Right atrium auricular region (tissue), 2 donors: Measurements from ENCODE around the gene TSC22D4. TPM values are rescaled to one million over a fixed set of nuclear protein-coding genes. Genes with fewer than 3 reads are reported as not detected.
A peak's percentile ranks its signal among the peaks of the same experiment; 100 is the strongest.

Experiments used
- DNase-seq: peaks from one replicate; pipeline ENCODE4 v3.0.0-alpha.2; 2019; ENCODE audit warnings: low spot score
- H3K27ac ChIP-seq, 2 donors: fragments of 200-600 bp; sonication (generic); 1 replicate in 1 of 2; 2 replicates in 1 of 2; pipeline ENCODE4 v1.5.1; 2016 to 2019
- H3K27me3 ChIP-seq, 2 donors: fragments of 200-600 bp; sonication (generic); one replicate each; pipeline versions ENCODE4 v1.5.1 to v1.6.0; 2017 to 2019
- H3K36me3 ChIP-seq: fragments of 200-600 bp; sonication (generic); one replicate; pipeline ENCODE4 v1.5.1; 2016
- H3K4me1 ChIP-seq, 2 donors: fragments of 200-600 bp; sonication (generic); one replicate each; pipeline versions ENCODE4 v1.5.1 to v1.6.0; 2017 to 2019
- H3K4me3 ChIP-seq, 2 donors: fragments of 200-600 bp; sonication (generic); 1 replicate in 1 of 2; 2 replicates in 1 of 2; pipeline ENCODE4 v1.5.1; 2017 to 2019; ENCODE audit warnings: mild to moderate bottlenecking in 1 of 2, moderate library complexity in 1 of 2
- H3K9me3 ChIP-seq, 2 donors: fragments of 200-600 bp; sonication (generic); one replicate each; pipeline ENCODE4 v1.5.1; 2019
- total RNA-seq, 2 donors: library from RNA; depleted of rRNA; stranded (reverse); fragments of >200 nt; gene quantifications; one replicate each; pipeline ENCODE4 v1.1.0, GENCODE V29; 2016
- TF ChIP-seq, protein P1 (sequence below), 2 donors: fragments of 200-600 bp; sonication (generic); IDR thresholded peaks; one replicate each; pipeline ENCODE4 v1.5.1; 2019; ENCODE audit warnings: antibody characterized with exemption in 2 of 2

The TSC22D4 gene
- total RNA-seq, 2 donors from 2014 or later: 26.2 to 34.6 TPM

DNA sequence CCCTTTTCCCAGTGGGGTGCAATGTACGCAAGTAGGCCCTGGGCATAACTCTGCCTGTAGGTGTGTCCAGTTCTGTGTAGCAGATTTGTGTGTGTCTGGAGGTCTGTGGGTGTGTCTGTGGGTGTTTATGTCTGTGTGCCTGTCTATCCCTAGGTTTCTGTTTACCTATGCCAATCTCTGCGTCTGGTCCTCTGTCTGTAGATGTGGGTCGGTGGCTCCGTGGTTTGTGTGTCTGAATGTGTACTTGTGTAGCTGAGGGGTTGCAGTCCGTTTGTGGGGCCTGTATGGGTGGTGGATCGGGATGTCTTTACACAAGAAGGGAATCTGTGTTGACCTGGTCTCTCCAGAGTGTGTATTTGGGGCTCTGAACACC is 5.6 kb upstream of the TSC22D4 start:
- Histone ChIP-seq H3K27ac (no peak overlapping the region), H3K36me3 (no peaks in the 10 kb centered on the region), H3K4me1 (peaks cover 0 to 11% of the 10 kb centered on the region in 2 donors), H3K4me3 (no peak overlapping the region), H3K27me3 (no peaks in the 10 kb centered on the region), H3K9me3 (no peaks in the 10 kb centered on the region)
- TF ChIP-seq, protein P1, sequence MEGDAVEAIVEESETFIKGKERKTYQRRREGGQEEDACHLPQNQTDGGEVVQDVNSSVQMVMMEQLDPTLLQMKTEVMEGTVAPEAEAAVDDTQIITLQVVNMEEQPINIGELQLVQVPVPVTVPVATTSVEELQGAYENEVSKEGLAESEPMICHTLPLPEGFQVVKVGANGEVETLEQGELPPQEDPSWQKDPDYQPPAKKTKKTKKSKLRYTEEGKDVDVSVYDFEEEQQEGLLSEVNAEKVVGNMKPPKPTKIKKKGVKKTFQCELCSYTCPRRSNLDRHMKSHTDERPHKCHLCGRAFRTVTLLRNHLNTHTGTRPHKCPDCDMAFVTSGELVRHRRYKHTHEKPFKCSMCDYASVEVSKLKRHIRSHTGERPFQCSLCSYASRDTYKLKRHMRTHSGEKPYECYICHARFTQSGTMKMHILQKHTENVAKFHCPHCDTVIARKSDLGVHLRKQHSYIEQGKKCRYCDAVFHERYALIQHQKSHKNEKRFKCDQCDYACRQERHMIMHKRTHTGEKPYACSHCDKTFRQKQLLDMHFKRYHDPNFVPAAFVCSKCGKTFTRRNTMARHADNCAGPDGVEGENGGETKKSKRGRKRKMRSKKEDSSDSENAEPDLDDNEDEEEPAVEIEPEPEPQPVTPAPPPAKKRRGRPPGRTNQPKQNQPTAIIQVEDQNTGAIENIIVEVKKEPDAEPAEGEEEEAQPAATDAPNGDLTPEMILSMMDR (IDR thresholded peaks at IDR 0.05): no peak
- DNase-seq: no peak

DNA sequence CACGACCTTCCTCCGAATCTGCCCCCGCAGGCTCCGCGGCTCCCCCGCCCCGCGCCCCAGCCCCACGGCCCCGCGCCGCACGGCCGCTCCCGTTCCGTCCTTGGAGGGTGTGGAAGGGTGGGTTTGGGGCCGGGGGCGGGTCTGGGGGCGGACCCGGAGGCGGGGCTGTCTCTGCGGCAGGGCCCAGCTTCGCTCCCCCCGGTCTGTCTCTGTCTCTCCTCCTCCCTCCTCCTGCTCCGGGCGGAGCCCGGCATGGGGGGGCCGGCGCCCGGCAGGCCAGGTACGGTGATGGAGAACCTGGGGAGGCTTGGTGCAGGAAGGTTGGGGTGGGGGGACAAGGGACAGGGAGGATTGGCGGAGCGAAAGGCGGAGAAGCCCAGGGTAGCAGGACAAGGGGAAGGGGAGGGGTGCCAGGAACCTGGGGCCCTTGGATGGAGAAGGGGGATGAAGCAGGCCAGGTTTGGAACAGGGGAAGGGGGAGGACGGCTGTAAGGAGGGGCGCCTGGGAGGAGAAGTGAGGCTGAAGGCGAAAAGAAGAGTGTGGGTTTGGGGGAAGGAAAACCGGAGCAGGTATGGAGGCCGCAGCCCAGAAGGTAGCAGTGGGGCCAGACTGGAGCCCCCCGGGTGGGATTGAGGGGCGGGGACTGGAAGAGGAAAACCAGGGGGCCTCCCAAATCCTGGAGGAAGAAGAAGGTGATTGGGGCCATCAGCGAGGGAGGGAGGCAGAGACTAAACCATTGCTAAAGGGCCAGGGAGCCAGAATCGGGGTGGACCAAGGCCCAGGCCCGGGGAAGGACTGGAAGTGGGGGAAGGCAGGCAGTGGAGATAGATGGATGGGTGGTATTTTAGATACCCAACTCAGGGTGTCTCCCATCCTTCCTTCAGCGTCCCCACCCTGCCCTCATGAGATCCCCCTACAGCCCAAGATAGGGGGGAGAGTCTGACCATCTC is 5.0 kb upstream of the TSC22D4 start, which contains the start of gene NYAP1:
Gene NYAP1 (plus strand): TSS at position 206 of the 951 bp plus-strand sequence. CDS start 1,385 bp downstream, outside the sequence.
- H3K4me3 ChIP-seq: peak within 1 kb of the TSS; percentile 48 to 61
- peaks cover 0 to 16% of the 10 kb centered on the region in 2 donors for H3K4me1 ChIP-seq
- TF ChIP-seq, protein P1 (IDR thresholded peaks at IDR 0.05): no peak
- peak within 1 kb of the TSS; percentile 28 to 37 for H3K27ac ChIP-seq
- no peaks in the 10 kb centered on the region for H3K27me3 ChIP-seq
- DNase-seq: no peak
- H3K36me3 ChIP-seq: no peaks in the 10 kb centered on the region
- no peaks in the 10 kb centered on the region for H3K9me3 ChIP-seq

GRCh38 chr7:100483090-100483721 is 4.2 kb upstream of the TSC22D4 start:
- Histone ChIP-seq H3K4me1 (peaks cover 0 to 16% of the 10 kb centered on the region in 2 donors), H3K36me3 (no peaks in the 10 kb centered on the region), H3K9me3 (no peaks in the 10 kb centered on the region), H3K4me3 (peak overlapping the region; percentile 48 to 61), H3K27me3 (no peaks in the 10 kb centered on the region), H3K27ac (peak overlapping the region; percentile 28 to 37)
- TF ChIP-seq, protein P1 (IDR thresholded peaks at IDR 0.05): peak; percentile 97 to 100
- DNase-seq: no peak

GRCh38 chr7:100482728-100483089 is 3.7 kb upstream of the TSC22D4 start:
- peak overlapping the region; percentile 48 to 61 for H3K4me3 ChIP-seq
- H3K4me1 ChIP-seq: peaks cover 0 to 19% of the 10 kb centered on the region in 2 donors
- TF ChIP-seq, protein P1 (IDR thresholded peaks at IDR 0.05): no peak
- no peaks in the 10 kb centered on the region for H3K9me3 ChIP-seq
- DNase-seq: no peak
- H3K27me3 ChIP-seq: no peaks in the 10 kb centered on the region
- peak overlapping the region; percentile 12 to 37 for H3K27ac ChIP-seq
- H3K36me3 ChIP-seq: no peaks in the 10 kb centered on the region

GRCh38 chr7:100481466-100481865 is 2.5 kb upstream of the TSC22D4 start:
- Histone ChIP-seq H3K4me3 (no peak overlapping the region), H3K9me3 (no peaks in the 10 kb centered on the region), H3K4me1 (peaks cover 0 to 31% of the 10 kb centered on the region in 2 donors), H3K27me3 (no peaks in the 10 kb centered on the region), H3K27ac (no peak overlapping the region), H3K36me3 (no peaks in the 10 kb centered on the region)
- DNase-seq: no peak
- TF ChIP-seq, protein P1 (IDR thresholded peaks at IDR 0.05): no peak
